Mesenchymal stem cell (in vitro differentiated cells and primary cell): ENCODE measurements around the gene CHI3L2.

Source experiments
- DNase-seq: peaks from one replicate; pipeline ENCODE4 v3.0.0-alpha.2; 2013
- H2AFZ ChIP-seq: one replicate; pipeline ENCODE4 v1.6.1; 2013; ENCODE audit warnings: low read depth, mild to moderate bottlenecking, control low read depth, inconsistent platforms, low read length, moderate library complexity
- H2AK5ac ChIP-seq: 2 replicates; pipeline ENCODE4 v1.6.1; 2013; ENCODE audit warnings: low read length, moderate library complexity, mild to moderate bottlenecking, inconsistent platforms; ENCODE audit not compliant: severe bottlenecking
- H2BK120ac ChIP-seq: one replicate; pipeline ENCODE4 v1.6.1; 2013; ENCODE audit warnings: low read depth, mild to moderate bottlenecking, inconsistent platforms, low read length, moderate library complexity
- H2BK12ac ChIP-seq, 2 experiments: one replicate each; pipeline ENCODE4 v1.6.1; 2013; ENCODE audit warnings: inconsistent platforms in 2 of 2, low read length in 2 of 2, mild to moderate bottlenecking in 2 of 2, moderate library complexity in 2 of 2, control low read depth in 1 of 2
- H2BK15ac ChIP-seq: one replicate; pipeline ENCODE4 v1.6.1; 2013; ENCODE audit warnings: mild to moderate bottlenecking, low read depth, inconsistent platforms; ENCODE audit not compliant: poor library complexity, severe bottlenecking
- H2BK5ac ChIP-seq: 2 replicates; pipeline ENCODE4 v1.6.1; 2013; ENCODE audit warnings: low read depth, mild to moderate bottlenecking, low read length, control low read depth, inconsistent platforms; ENCODE audit not compliant: poor library complexity, severe bottlenecking
- H3K14ac ChIP-seq, 2 experiments: one replicate each; pipeline ENCODE4 v1.6.1; 2013; ENCODE audit warnings: inconsistent platforms in 2 of 2, low read length in 2 of 2, control low read depth in 1 of 2, mild to moderate bottlenecking in 1 of 2, moderate library complexity in 1 of 2
- H3K18ac ChIP-seq, 2 experiments: one replicate each; pipeline ENCODE4 v1.6.1; 2013; ENCODE audit warnings: inconsistent platforms in 2 of 2, low read length in 2 of 2, control low read depth in 1 of 2, low read depth in 1 of 2, mild to moderate bottlenecking in 1 of 2
- H3K23ac ChIP-seq, 2 experiments: one replicate each; pipeline ENCODE4 v1.6.1; 2013; ENCODE audit warnings: inconsistent platforms in 2 of 2, low read length in 2 of 2, mild to moderate bottlenecking in 2 of 2, moderate library complexity in 2 of 2, control low read depth in 1 of 2
- H3K27ac ChIP-seq: 2 replicates; pipeline ENCODE4 v1.5.1; 2013; ENCODE audit warnings: mild to moderate bottlenecking, moderate library complexity, low read length, control low read depth, inconsistent platforms; ENCODE audit not compliant: poor library complexity, severe bottlenecking
- H3K27me3 ChIP-seq, 2 experiments: 2 replicates each; pipeline versions ENCODE4 v1.6.1 to v1.7.0; 2013; ENCODE audit warnings: low read length in 2 of 2, mild to moderate bottlenecking in 2 of 2, moderate library complexity in 2 of 2, control low read depth in 1 of 2, inconsistent platforms in 1 of 2; ENCODE audit not compliant: control insufficient read depth in 1 of 2, insufficient read depth in 1 of 2
- H3K36me3 ChIP-seq, 2 experiments: 2 replicates each; pipeline versions ENCODE4 v1.6.1 to v1.7.0; 2013; ENCODE audit warnings: low read length in 2 of 2, control low read depth in 1 of 2, inconsistent platforms in 1 of 2, low read depth in 1 of 2, mild to moderate bottlenecking in 1 of 2; ENCODE audit not compliant: insufficient read depth in 2 of 2, control insufficient read depth in 1 of 2
- H3K4ac ChIP-seq, 2 experiments: one replicate each; pipeline ENCODE4 v1.6.1; 2013; ENCODE audit warnings: inconsistent platforms in 2 of 2, low read length in 2 of 2, mild to moderate bottlenecking in 2 of 2, moderate library complexity in 2 of 2, control low read depth in 1 of 2, low read depth in 1 of 2
- H3K4me1 ChIP-seq: 2 replicates; pipeline ENCODE4 v1.6.1; 2013; ENCODE audit warnings: low read depth, low read length, control low read depth; ENCODE audit not compliant: control insufficient read depth, insufficient read depth
- H3K4me2 ChIP-seq: 2 replicates; pipeline ENCODE4 v1.6.1; 2013; ENCODE audit warnings: low read length, mild to moderate bottlenecking, inconsistent platforms; ENCODE audit not compliant: poor library complexity, severe bottlenecking
- H3K4me3 ChIP-seq, 2 experiments: 2 replicates each; pipeline versions ENCODE4 v1.5.1 to v1.7.0; 2013; ENCODE audit warnings: low read length in 2 of 2, mild to moderate bottlenecking in 2 of 2, control low read depth in 1 of 2, low read depth in 1 of 2; ENCODE audit not compliant: insufficient read depth in 1 of 2
- H3K79me1 ChIP-seq: replicated peaks from 2 replicates; pipeline ENCODE4 v1.6.1; 2013; ENCODE audit warnings: mild to moderate bottlenecking, control low read depth, low read length, inconsistent platforms; ENCODE audit not compliant: poor library complexity, severe bottlenecking
- H3K9ac ChIP-seq: 2 replicates; pipeline ENCODE4 v1.7.0; 2013; ENCODE audit warnings: mild to moderate bottlenecking, low read length, moderate library complexity
- H3K9me3 ChIP-seq: 2 replicates; pipeline ENCODE4 v1.7.0; 2013; ENCODE audit warnings: mild to moderate bottlenecking, low read length; ENCODE audit not compliant: control insufficient read depth
- H4K8ac ChIP-seq: one replicate; pipeline ENCODE4 v1.6.1; 2013; ENCODE audit warnings: inconsistent platforms, mild to moderate bottlenecking, low read length, moderate library complexity
- H4K91ac ChIP-seq: one replicate; pipeline ENCODE4 v1.6.1; 2013; ENCODE audit warnings: mild to moderate bottlenecking, low read length, inconsistent platforms
- WGBS: methylation state at CpG from one replicate; pipeline ENCODE4 v1.1.7; 2013; ENCODE audit warnings: mixed read lengths; 5-methylcytosine and 5-hydroxymethylcytosine counted together

CHI3L2 gene

GRCh38 chr1:111204983-111205713 lies 22.4 kb upstream of the CHI3L2 start:
- Histone ChIP-seq H4K8ac (no peak overlapping the region), H3K14ac (no peak overlapping the region), H3K4me3 (peak overlapping the region in 1 of 2 experiments; percentile 76), H3K36me3 (peaks cover 0 to 3% of the 10 kb centered on the region in 2 experiments), H2BK12ac (no peak overlapping the region), H3K18ac (no peak overlapping the region), H2AK5ac (no peak overlapping the region), H3K4me2 (no peak overlapping the region), H3K4me1 (peaks cover 13% of the 10 kb centered on the region), H3K79me1 (no peaks in the 10 kb centered on the region), H3K27ac (no peak overlapping the region), H3K9ac (no peak overlapping the region), H2BK5ac (no peak overlapping the region), H4K91ac (no peak overlapping the region), H3K9me3 (no peaks in the 10 kb centered on the region), H3K4ac (no peak overlapping the region), H3K27me3 (peaks cover 13 to 22% of the 10 kb centered on the region in 2 experiments), H3K23ac (no peak overlapping the region), H2BK120ac (no peak overlapping the region), H2AFZ (no peak overlapping the region), H2BK15ac (no peak overlapping the region)
- 81% methylated on average over 9 of the region's 9 CpGs for WGBS
- DNase-seq, result no peak

GRCh38 chr1:111205714-111206050 lies 21.8 kb upstream of the CHI3L2 start:
- Histone ChIP-seq H3K27me3 (peaks cover 13 to 27% of the 10 kb centered on the region in 2 experiments), H2AFZ (no peak overlapping the region), H3K18ac (no peak overlapping the region), H3K4me2 (no peak overlapping the region), H3K23ac (no peak overlapping the region), H3K9me3 (no peaks in the 10 kb centered on the region), H3K36me3 (no peaks in the 10 kb centered on the region), H4K91ac (no peak overlapping the region), H2AK5ac (no peak overlapping the region), H2BK12ac (no peak overlapping the region), H3K9ac (no peak overlapping the region), H3K4ac (no peak overlapping the region), H3K27ac (no peak overlapping the region), H2BK120ac (no peak overlapping the region), H3K4me3 (no peak overlapping the region), H3K4me1 (peaks cover 13% of the 10 kb centered on the region), H3K79me1 (no peaks in the 10 kb centered on the region), H3K14ac (no peak overlapping the region), H4K8ac (no peak overlapping the region), H2BK5ac (no peak overlapping the region), H2BK15ac (no peak overlapping the region)
- WGBS, result no CpG with 5 or more reads among the region's 2 CpGs
- DNase-seq, result peak; percentile 62

DNA sequence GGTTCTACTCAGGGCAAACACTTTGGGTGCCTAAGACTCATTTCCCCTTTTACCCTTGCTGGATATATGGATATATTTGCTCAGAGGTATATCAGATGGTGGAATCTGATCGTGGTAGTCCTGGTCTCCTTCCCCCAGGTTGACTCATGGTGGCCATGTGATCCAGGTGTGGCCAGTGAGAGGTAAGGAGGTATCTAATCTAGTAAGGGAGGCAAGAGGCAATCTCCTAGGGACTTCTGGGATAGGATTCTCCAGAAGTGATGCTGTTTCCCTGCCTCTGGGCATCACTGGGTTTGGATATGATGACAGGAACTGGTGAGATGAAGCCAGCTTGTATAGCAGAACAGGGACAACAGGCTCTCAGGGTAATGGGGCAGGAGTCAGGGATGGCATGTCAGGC lies 18.6 kb upstream of the CHI3L2 start:
- no peaks in the 10 kb centered on the region for H3K9me3 ChIP-seq
- H3K4me3 ChIP-seq, result no peak overlapping the region
- no peaks in the 10 kb centered on the region for H3K79me1 ChIP-seq
- H2AFZ ChIP-seq, result no peak overlapping the region
- no peak overlapping the region for H2BK120ac ChIP-seq
- no peak overlapping the region for H3K18ac ChIP-seq
- H2BK5ac ChIP-seq, result no peak overlapping the region
- H3K4me1 ChIP-seq, result peaks cover 8% of the 10 kb centered on the region
- WGBS, result 19% methylated on average over 1 of the region's 1 CpG
- no peak for DNase-seq
- no peak overlapping the region for H4K8ac ChIP-seq
- no peak overlapping the region for H3K27ac ChIP-seq
- H2AK5ac ChIP-seq, result no peak overlapping the region
- no peak overlapping the region for H2BK12ac ChIP-seq
- peaks cover 13 to 32% of the 10 kb centered on the region in 2 experiments for H3K27me3 ChIP-seq
- H2BK15ac ChIP-seq, result no peak overlapping the region
- H3K23ac ChIP-seq, result no peak overlapping the region
- peaks cover 0 to 4% of the 10 kb centered on the region in 2 experiments for H3K36me3 ChIP-seq
- no peak overlapping the region for H4K91ac ChIP-seq
- H3K14ac ChIP-seq, result no peak overlapping the region
- H3K4me2 ChIP-seq, result no peak overlapping the region
- H3K4ac ChIP-seq, result no peak overlapping the region
- H3K9ac ChIP-seq, result no peak overlapping the region

- Histone ChIP-seq H2BK15ac (no peak overlapping the region), H4K91ac (no peak overlapping the region), H4K8ac (no peak overlapping the region), H3K79me1 (no peaks in the 10 kb centered on the region), H2BK120ac (no peak overlapping the region), H2BK5ac (no peak overlapping the region), H3K27ac (no peak overlapping the region), H3K9me3 (no peaks in the 10 kb centered on the region), H3K4ac (no peak overlapping the region), H3K18ac (no peak overlapping the region), H3K36me3 (peaks cover 0 to 4% of the 10 kb centered on the region in 2 experiments), H3K27me3 (peaks cover 8 to 30% of the 10 kb centered on the region in 2 experiments), H3K23ac (no peak overlapping the region), H3K4me2 (no peak overlapping the region), H2AK5ac (no peak overlapping the region), H3K4me1 (peaks cover 3% of the 10 kb centered on the region), H3K9ac (no peak overlapping the region), H3K14ac (no peak overlapping the region), H2AFZ (no peak overlapping the region), H2BK12ac (no peak overlapping the region), H3K4me3 (no peak overlapping the region)
- no peak for DNase-seq
- 100% methylated on average over 1 of the region's 4 CpGs for WGBS
Measured at GRCh38 chr1:111209622-111210021, 17.9 kb upstream of the CHI3L2 start.
